SH-SY5Y (cell line): ENCODE data around the gene COPG2.

Experiments used
- GATA2 ChIP-seq: IDR thresholded peaks from 2 replicates; pipeline ENCODE4 v1.6.1; 2011; ENCODE audit warnings: mild to moderate bottlenecking, low read depth, low read length
- GATA3 ChIP-seq: IDR thresholded peaks from 2 replicates; pipeline ENCODE4 v1.6.1; 2011; ENCODE audit warnings: low read depth, mild to moderate bottlenecking, low read length, moderate library complexity

DNA sequence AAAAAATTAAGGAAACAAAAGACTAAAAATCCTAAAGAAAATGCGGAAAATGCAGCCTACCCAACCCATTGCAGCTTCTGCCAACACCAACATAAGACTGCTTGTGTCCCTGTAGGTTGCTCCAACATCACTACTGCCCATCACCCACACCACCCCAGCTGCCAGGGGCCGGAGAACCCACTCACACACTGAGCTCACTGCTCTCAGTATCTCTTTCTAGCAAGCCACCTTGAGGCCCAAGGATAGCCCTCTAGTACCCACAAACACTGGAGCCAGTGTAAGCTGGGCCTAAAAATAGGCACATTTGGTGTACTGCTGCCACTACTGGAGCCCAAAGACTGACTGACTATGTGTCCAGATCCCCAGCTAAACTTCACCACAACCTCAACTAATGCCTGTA is 109.4 kb downstream of the COPG2 start:
- TF ChIP-seq GATA3 = no peak
- TF ChIP-seq GATA2 = no peak
